ENCODE results near the gene GDF10. TPM values are rescaled to one million over a fixed set of nuclear protein-coding genes. Genes with fewer than 3 reads are reported as not detected.

Gene GDF10
- polyA plus RNA-seq, 1 of the 3 experiments (the other 2 are of a cell fraction), result 0.02 TPM

- POLR2A ChIA-PET, result no interaction called here
- Histone ChIP-seq H2AFZ (ENCODE audit: low read depth) (no peak overlapping the region), H3K9ac (no peak overlapping the region), H3K4me1 (ENCODE audit: control insufficient read depth in 1 of 2, insufficient read depth in 2 of 2, low read depth in 1 of 2, low read length in 1 of 2) (peaks cover 0 to 40% of the 10 kb centered on the region in 2 experiments; a peak in 1 of 4 replicates), H3F3A (replicated peaks; ENCODE audit: insufficient read depth) (no peaks in the 10 kb centered on the region), H3K9me3 (no peaks in the 10 kb centered on the region), H3K9me2 (no peaks in the 10 kb centered on the region), H3K4me3 (ENCODE audit: low read depth in 2 of 2, low read length in 1 of 2) (no peak overlapping the region), H4K20me1 (ENCODE audit: insufficient read depth) (no peaks in the 10 kb centered on the region), H3K4me2 (no peak overlapping the region), H3K27ac (ENCODE audit: low read depth in 2 of 2, low read length in 1 of 2) (no peak overlapping the region), H3K36me3 (replicated peaks in 1 of 2; ENCODE audit: control insufficient read depth in 1 of 2, insufficient read depth in 2 of 2, low read length in 1 of 2) (no peaks in the 10 kb centered on the region), H3K27me3 (ENCODE audit: insufficient read depth) (no peaks in the 10 kb centered on the region), H3K79me2 (ENCODE audit: insufficient read depth) (no peaks in the 10 kb centered on the region)
- 30% methylated on average over 3 of the region's 6 CpGs for WGBS (ENCODE audit: low lambda C conversion rate)
- CTCF ChIA-PET, result interaction anchor here (0.9 to 2.2 kb wide), 3 partner anchors 15 to 258 kb away, joined by 4 to 11 read pairs (median 6); no protein-coding TSS in a partner anchor
- no peak for DNase-seq
- TF ChIP-seq NRF1 (IDR thresholded peaks at IDR 0.05; ENCODE audit: low read depth, low read length), result no peak
- TF ChIP-seq RCOR1 (IDR thresholded peaks at IDR 0.05; ENCODE audit: low read length), result no peak
- TF ChIP-seq SIN3A (IDR thresholded peaks at IDR 0.05; ENCODE audit: borderline replicate concordance, low read depth, low read length), result no peak
- TF ChIP-seq, protein P1, sequence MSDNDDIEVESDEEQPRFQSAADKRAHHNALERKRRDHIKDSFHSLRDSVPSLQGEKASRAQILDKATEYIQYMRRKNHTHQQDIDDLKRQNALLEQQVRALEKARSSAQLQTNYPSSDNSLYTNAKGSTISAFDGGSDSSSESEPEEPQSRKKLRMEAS (IDR thresholded peaks at IDR 0.05; ENCODE audit: low read depth), result no peak
- no peak for TF ChIP-seq EZH2phosphoT487 (IDR thresholded peaks at IDR 0.05; ENCODE audit: borderline replicate concordance, low read depth)
- TF ChIP-seq TAF1 (IDR thresholded peaks at IDR 0.05; ENCODE audit: borderline replicate concordance, low read depth, low read length), result no peak
Measured at GRCh38 chr10:47282657-47283018, 17.4 kb upstream of the GDF10 start.

- WGBS (ENCODE audit: low lambda C conversion rate), result 66% methylated on average over 6 of the region's 9 CpGs
- no peak overlapping the region for H3K4me3 ChIP-seq (ENCODE audit: low read depth in 2 of 2, low read length in 1 of 2)
- POLR2A ChIA-PET, result no interaction called here
- no peaks in the 10 kb centered on the region for H3K9me3 ChIP-seq
- H3K9me2 ChIP-seq, result no peaks in the 10 kb centered on the region
- TF ChIP-seq FOSL2 (IDR thresholded peaks at IDR 0.05; ENCODE audit: borderline replicate concordance, low read depth) (no peak), RFX5 (IDR thresholded peaks at IDR 0.05; ENCODE audit: low read length) (no peak), SMC3 (IDR thresholded peaks at IDR 0.05; ENCODE audit: low read depth, low read length) (no peak), TCF12 (IDR thresholded peaks at IDR 0.05) (no peak), YY1 (IDR thresholded peaks at IDR 0.05; ENCODE audit: low read depth) (no peak), RAD21 (IDR thresholded peaks at IDR 0.05; ENCODE audit: low read length) (no peak), FOXJ3 (CRISPR knock-in tag; IDR thresholded peaks at IDR 0.05) (no peak), RXRA (IDR thresholded peaks at IDR 0.05; ENCODE audit: borderline replicate concordance, low read depth) (no peak), REST (IDR thresholded peaks at IDR 0.05; ENCODE audit: low read depth, low read length) (no peak), NFIC (IDR thresholded peaks at IDR 0.05; ENCODE audit: borderline replicate concordance) (no peak), TEAD4 (IDR thresholded peaks at IDR 0.05; ENCODE audit: borderline replicate concordance, insufficient read depth) (no peak), CHD2 (IDR thresholded peaks at IDR 0.05; ENCODE audit: low read length, partially characterized antibody) (no peak), RCOR1 (IDR thresholded peaks at IDR 0.05; ENCODE audit: low read length) (no peak)
- TF ChIP-seq, protein P2, sequence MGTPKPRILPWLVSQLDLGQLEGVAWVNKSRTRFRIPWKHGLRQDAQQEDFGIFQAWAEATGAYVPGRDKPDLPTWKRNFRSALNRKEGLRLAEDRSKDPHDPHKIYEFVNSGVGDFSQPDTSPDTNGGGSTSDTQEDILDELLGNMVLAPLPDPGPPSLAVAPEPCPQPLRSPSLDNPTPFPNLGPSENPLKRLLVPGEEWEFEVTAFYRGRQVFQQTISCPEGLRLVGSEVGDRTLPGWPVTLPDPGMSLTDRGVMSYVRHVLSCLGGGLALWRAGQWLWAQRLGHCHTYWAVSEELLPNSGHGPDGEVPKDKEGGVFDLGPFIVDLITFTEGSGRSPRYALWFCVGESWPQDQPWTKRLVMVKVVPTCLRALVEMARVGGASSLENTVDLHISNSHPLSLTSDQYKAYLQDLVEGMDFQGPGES (IDR thresholded peaks at IDR 0.05; ENCODE audit: low read depth, low read length), result no peak
- TF ChIP-seq, protein P3, sequence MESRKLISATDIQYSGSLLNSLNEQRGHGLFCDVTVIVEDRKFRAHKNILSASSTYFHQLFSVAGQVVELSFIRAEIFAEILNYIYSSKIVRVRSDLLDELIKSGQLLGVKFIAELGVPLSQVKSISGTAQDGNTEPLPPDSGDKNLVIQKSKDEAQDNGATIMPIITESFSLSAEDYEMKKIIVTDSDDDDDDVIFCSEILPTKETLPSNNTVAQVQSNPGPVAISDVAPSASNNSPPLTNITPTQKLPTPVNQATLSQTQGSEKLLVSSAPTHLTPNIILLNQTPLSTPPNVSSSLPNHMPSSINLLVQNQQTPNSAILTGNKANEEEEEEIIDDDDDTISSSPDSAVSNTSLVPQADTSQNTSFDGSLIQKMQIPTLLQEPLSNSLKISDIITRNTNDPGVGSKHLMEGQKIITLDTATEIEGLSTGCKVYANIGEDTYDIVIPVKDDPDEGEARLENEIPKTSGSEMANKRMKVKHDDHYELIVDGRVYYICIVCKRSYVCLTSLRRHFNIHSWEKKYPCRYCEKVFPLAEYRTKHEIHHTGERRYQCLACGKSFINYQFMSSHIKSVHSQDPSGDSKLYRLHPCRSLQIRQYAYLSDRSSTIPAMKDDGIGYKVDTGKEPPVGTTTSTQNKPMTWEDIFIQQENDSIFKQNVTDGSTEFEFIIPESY (IDR thresholded peaks at IDR 0.05; ENCODE audit: borderline replicate concordance, low read depth), result no peak
- TF ChIP-seq, protein P1 (IDR thresholded peaks at IDR 0.05; ENCODE audit: low read depth), result no peak
- DNase-seq, result no peak
- H4K20me1 ChIP-seq (ENCODE audit: insufficient read depth), result no peaks in the 10 kb centered on the region
- no peaks in the 10 kb centered on the region for H3F3A ChIP-seq (replicated peaks; ENCODE audit: insufficient read depth)
- H3K9ac ChIP-seq, result no peak overlapping the region
- no peak overlapping the region for H2AFZ ChIP-seq (ENCODE audit: low read depth)
- CTCF ChIA-PET, result interaction anchor here (0.9 to 2.2 kb wide), 3 partner anchors 14 to 258 kb away, joined by 4 to 11 read pairs (median 6); no protein-coding TSS in a partner anchor
- no peaks in the 10 kb centered on the region for H3K79me2 ChIP-seq (ENCODE audit: insufficient read depth)
- H3K4me2 ChIP-seq, result no peak overlapping the region
- no peaks in the 10 kb centered on the region for H3K27me3 ChIP-seq (ENCODE audit: insufficient read depth)
- H3K4me1 ChIP-seq (ENCODE audit: control insufficient read depth in 1 of 2, insufficient read depth in 2 of 2, low read depth in 1 of 2, low read length in 1 of 2), result peaks cover 0 to 44% of the 10 kb centered on the region in 2 experiments; a peak in 1 of 4 replicates
- no peaks in the 10 kb centered on the region for H3K36me3 ChIP-seq (replicated peaks in 1 of 2; ENCODE audit: control insufficient read depth in 1 of 2, insufficient read depth in 2 of 2, low read length in 1 of 2)
- no peak overlapping the region; a peak in 1 of 4 replicates for H3K27ac ChIP-seq (ENCODE audit: low read depth in 2 of 2, low read length in 1 of 2)
Measured at GRCh38 chr10:47283101-47283630, 16.8 kb upstream of the GDF10 start.
